HG02642 (cell line): ENCODE measurements around the gene EXOC3L4.
"Not testable (repeated sequence)": the region's sequence is repeated elsewhere in the genome, so short reads cannot be mapped to it uniquely, and the experiment has no call there.

Experiments used
- ATAC-seq: cut with Tn5 transposase; IDR thresholded peaks from one replicate; pipeline ENCODE4 v1.9.1; 2021; ENCODE audit warnings: mild to moderate bottlenecking; ENCODE audit not compliant: unreplicated experiment, poor library complexity

Gene EXOC3L4

DNA sequence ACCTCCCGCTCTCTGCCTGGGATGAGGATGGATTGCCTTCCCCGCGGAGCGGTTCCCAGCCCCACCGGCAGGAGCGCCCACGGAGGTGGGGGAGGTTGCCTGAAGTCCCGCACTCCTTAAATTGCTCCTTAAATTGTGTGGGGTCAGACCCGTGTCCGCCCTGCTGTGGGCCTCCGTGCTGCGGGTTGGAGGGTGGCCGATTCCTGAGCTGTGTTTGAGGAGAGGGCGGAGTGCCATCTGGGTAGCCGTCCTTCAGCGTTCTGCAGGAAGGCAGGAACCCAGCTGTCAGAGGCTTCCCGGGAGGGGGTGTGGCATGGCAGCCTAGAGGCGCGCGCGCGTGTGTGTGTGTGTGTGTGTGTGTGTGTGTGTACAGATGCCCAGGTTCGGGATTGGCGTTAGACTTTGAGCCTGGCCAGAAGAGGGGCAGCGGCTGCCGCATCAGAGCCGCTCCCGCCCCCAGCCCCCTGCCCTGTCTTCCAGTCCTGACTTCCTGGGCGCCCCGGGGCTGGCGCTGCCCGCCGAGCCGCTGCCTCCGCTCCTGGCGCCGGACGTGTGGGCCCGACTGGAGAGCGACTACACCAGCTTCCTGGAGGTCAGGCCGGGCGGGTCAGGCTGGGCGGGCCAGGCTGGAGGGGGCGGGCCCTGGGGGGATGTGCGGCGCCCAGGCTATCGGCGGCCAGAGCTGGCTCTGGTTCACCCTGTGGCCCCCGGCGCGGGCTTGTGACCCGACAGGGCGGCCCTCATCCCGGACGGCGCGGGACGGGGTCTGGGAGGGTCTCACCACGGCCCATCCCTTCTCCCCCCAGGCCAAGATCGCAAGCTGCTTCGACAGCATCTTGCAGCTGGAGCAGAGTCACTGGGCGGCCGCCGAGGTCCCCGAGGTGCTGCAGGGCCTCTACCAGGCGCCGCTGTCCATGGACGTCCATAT lies 9.2 kb downstream of the EXOC3L4 start:
- ATAC-seq: no peak

DNA sequence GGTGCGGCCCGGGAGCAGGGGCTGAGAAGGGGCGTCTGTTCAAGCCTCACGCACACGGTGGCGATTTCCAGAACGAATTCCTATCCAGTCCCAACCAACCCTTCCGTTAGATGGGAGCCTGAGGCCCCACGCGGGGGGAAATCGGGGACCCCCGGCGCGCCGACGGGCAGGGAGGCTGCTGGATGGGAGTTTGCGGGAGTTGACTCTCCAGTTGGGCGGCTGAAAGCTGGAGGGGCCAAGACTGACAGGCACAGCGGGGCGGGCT lies 9.8 kb downstream of the EXOC3L4 start:
- no peak for ATAC-seq

GRCh38 chr14:103104654-103105452 lies 10.3 kb downstream of the EXOC3L4 start:
- peak; percentile 53 for ATAC-seq

GRCh38 chr14:103105580-103106150 lies 11.1 kb downstream of the EXOC3L4 start:
- ATAC-seq: no peak

- no peak for ATAC-seq
Measured at GRCh38 chr14:103107455-103107854, 12.9 kb downstream of the EXOC3L4 start.

GRCh38 chr14:103107941-103108748 lies 13.6 kb downstream of the EXOC3L4 start:
- no peak for ATAC-seq

DNA sequence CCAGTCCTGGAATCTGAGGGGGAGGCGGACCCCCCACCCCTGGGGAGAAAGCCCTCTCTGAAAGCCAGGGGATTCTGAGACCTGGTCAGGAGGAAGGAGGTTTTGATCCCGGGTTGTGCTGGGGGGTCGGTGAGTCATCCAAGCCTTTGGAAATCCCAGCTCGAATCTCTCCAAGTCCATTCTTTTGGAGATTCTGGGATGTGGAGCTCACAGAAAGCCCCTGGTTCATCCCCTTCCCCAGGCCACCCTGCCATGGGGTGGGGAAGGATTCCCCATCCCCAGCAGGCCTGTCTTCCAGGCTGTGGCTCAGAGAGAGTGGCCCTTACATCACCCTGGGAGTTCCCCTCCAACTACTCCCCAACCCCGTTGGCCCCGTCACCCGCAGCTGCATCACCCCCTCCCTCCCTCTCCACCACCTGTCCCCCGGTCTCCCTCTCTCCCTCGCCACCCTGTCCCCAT lies 14.3 kb downstream of the EXOC3L4 start:
- ATAC-seq: no peak

- no peak for ATAC-seq
Measured at GRCh38 chr14:103109535-103110441, 15.3 kb downstream of the EXOC3L4 start.

DNA sequence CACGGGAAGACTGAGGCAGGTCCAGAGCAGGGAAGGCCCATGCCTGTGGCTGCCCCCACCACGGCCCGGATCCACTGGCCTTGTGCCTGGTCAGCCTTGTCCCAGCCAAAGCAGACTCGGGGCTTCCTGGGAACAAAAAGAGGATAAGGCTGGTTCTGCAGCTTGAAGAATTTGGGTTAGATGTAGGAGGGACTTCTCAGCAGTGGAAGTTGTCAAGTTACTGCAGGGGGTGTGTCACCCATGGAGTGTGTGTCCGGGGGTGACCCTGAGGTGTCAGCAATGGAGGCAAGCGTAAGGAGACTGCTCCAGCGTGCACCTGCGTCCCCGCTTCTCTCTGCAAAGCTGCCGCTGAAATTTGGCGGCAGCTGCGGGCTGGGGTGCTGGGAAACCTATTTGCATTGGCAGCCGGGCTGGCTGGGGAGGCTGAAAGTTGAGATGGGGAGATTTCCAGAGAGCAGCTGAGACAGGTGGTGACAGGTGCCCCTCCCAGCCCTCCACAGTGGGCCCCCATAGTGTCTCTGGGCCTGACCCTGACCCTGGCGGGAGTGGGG lies 16.2 kb downstream of the EXOC3L4 start:
- ATAC-seq: no peak

DNA sequence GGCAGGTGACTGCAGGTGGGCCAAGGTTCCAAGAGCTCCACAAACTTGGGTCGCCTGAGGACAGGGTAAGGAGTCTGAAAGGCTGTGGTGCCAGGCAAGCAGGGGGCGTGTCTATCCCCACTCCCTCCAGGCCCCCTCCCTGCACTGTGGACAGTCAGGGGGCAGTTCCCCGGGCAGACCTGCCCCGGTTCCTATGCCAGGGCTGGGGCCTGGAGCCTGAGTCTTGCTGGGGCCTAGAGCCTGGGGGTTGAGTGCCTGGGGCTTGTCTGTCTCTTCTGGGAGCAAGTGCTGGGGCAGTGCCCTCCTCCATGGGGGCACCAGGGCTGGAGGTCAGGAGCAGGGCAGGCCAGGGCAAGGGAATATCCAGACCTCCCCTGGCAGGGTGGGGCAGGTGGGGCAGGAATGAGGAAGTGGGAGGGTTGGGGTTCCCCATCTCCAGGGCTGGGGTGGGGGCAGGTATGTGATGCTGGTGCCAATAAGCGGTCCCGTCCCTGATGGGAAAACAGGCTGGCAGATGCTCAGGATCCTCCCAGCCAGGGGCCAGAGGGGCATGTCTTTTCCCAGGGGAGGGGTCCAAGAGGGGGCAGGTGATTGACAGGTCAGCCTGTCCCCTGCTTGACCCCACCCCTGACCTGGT lies 16.8 kb downstream of the EXOC3L4 start:
- ATAC-seq: no peak

DNA sequence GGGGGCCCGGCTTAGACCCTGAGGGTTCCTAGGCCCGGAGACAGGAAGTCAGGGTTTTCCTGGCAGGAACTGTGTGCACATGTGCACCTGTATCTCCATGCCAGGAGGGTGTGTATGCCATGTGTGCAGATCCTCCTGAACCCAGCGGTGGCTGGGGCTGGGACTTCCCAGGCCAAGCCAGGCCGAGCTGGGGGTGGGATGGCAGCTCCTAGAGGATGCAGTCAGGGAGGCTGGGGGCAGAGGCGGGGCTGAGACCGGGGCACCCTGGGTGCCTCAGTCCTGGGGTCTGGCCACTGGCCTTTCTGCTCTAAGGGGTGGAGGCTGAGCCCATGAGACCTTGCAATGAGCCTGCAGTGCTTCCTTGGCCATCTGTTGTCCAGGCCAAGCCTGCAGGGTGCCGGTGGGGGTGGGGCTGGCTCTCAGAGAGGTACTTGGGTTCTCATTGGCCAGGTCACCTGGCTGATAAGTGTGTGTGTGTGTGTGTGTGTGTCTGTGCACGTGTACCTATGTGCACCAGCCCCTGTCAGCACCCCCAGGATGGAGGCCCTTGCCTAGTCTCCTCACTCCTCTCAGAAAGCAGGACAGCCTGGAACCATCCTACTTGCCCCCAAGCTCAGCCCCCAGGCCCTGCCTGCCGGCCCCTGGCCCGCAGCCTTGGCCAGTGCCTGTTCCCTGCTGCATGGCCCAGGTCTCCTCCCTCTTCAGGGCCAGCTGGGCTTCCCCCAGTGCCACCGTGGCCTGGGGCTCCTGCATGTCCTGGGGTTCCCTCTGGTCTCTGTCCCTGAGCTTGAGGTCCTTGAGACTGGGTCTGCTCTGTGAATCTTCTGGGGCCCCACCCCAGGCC lies 18.1 kb downstream of the EXOC3L4 start:
- ATAC-seq: no peak

- ATAC-seq: no peak
Measured at GRCh38 chr14:103113303-103113702, 18.8 kb downstream of the EXOC3L4 start.

DNA sequence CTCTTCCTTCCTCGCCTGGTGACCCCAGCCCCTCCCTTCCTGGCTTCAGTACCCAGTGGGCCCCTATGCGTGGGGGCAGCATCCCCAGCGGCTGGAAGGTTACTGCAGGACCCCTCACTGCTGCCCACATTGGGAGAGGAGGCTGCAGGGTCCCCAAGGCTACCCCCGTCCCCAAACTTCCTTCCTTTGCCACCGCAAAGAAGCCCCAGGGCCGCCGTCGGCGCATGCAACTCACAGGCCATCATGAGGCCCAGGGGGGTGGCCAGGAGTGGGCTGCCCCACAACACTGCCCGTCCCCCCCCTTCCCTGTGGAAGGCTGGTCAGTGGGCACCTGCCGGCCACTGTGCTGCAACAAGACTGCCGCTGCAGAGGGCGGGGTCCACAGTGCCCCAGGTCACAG lies 19.2 kb downstream of the EXOC3L4 start:
- ATAC-seq: no peak

GRCh38 chr14:103115086-103115679 lies 20.7 kb downstream of the EXOC3L4 start:
- not testable (repeated sequence) for ATAC-seq

GRCh38 chr14:103115845-103116572 lies 21.5 kb downstream of the EXOC3L4 start:
- no peak for ATAC-seq

DNA sequence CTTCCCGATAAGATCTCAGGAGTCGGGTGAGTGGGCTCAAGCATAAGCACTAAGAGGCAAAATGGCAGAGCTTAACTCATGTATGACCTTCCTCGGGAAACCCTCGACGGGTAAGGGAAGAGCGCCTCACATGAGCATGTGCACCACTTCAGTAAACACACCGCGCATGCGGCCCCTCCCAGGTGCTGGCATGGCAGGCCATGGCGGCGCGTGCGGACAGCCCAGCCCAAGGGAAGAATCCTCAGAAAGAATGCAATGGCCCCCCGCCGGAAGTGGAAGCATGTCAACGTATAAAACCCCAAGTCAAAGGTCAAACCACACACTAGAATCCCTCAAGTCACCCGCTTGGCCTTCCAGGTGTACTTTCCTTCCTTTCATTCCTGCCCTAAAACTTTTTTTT lies 22.1 kb downstream of the EXOC3L4 start:
- ATAC-seq: no peak

DNA sequence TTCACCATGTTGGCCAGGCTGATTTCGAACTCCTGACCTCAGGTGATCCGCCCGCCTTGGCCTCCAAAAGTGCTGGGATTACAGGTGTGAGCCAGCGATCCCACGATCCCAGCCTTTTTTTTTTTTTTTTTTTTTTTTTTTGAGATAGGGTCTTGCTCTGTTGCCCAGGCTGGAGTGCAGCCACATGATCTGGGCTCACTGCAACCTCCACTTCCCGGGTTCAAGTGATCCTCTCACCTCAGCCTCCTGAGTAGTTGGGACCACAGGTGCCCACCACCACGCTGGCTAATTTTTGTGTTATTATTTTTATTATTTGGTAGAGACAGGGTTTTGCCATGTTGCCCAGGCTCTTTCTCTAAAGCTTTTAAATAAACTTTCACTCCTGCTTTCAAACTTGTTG lies 23.0 kb downstream of the EXOC3L4 start:
- ATAC-seq: not testable (repeated sequence)
